ENCODE measurements around the gene DDX3X. TPM values are rescaled to one million over a fixed set of nuclear protein-coding genes. Genes with fewer than 3 reads are reported as not detected.
"Not testable (repeated sequence)": the region's sequence is repeated elsewhere in the genome, so short reads cannot be mapped to it uniquely, and the experiment has no call there.

DDX3X gene
- 100 to 1,000 TPM in 3 of 6 donors, 10 to 100 TPM in 3; 53.2 to 142 (median 102) TPM for total RNA-seq
- polyA plus RNA-seq: 10 to 100 TPM; 23.2 to 72.0 TPM

DNA sequence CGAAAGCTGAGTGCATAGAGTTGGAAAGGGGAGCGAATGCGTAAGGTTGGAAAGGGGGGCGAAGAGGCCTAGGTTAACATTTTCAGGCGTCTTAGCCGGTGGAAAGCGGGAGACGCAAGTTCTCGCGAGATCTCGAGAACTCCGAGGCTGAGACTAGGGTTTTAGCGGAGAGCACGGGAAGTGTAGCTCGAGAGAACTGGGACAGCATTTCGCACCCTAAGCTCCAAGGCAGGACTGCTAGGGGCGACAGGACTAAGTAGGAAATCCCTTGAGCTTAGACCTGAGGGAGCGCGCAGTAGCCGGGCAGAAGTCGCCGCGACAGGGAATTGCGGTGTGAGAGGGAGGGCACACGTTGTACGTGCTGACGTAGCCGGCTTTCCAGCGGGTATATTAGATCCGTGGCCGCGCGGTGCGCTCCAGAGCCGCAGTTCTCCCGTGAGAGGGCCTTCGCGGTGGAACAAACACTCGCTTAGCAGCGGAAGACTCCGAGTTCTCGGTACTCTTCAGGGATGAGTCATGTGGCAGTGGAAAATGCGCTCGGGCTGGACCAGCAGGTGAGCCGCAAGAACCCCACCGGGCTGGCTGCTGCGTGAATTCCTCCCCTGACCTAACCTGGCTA is at the start of gene DDX3X:
TSS of gene DDX3X (plus strand) at position 419 of the 619 bp plus-strand sequence. CDS start at position 510, 91 bp downstream.
- no peaks in the 10 kb centered on the region for H3K27me3 ChIP-seq
- FAIRE-seq (peak; percentile 67), DNase-seq (peak; percentile 75 to 97 (median 92)), ATAC-seq (peak; percentile 83 to 89 (median 84))
- peak within 1 kb of the TSS; percentile 99 to 100 (median 100) for H3K27ac ChIP-seq
- H3K9me3 ChIP-seq: no peaks in the 10 kb centered on the region
- intact Hi-C loops (cut with DNase I): no loop called here
- no peak for TF ChIP-seq CTCF (IDR thresholded peaks at IDR 0.05)
- H3K4me1 ChIP-seq: peaks cover 13 to 24% (median 20%) of the 10 kb centered on the region in 3 donors
- WGBS, 2 donors: 0% methylated on average over 47 of the region's 47 CpGs
- peak within 1 kb of the TSS; percentile 90 to 93 (median 92) for H3K4me3 ChIP-seq
- peaks cover 0 to 7% (median 0%) of the 10 kb centered on the region in 3 donors for H3K36me3 ChIP-seq

GRCh38 chrX:41285928-41286327 is 48.0 kb upstream of the DDX3X start:
- 96 to 99% methylated on average over 17 to 21 of the region's 21 CpGs for WGBS, 2 donors
- H3K4me3 ChIP-seq; FAIRE-seq; H3K27me3 ChIP-seq; H3K9me3 ChIP-seq; H3K27ac ChIP-seq; H3K4me1 ChIP-seq; ATAC-seq; H3K36me3 ChIP-seq; intact Hi-C loops (cut with DNase I): not testable (repeated sequence)
- peak in 1 of 6 donors; percentile 58 for DNase-seq

DNA sequence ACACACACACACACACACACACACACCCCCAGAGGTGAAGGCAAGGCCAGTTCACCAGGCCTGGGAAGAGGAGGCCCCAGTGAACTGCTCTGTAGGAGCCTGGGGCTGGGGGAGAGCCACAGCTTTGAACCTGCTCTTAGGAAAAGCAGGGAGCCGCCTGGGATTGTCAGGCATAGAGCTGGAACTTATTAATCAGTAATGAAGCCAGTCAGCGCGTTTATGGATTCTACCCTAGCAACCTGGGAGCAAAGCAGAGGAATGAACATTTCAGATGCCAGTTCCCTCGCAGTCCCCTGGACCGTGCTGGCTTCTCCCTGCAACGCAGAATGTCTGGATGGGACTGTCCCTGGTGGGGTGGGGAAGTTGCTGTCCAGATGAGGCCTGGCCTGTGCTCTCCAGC is 45.3 kb upstream of the DDX3X start:
- TF ChIP-seq CTCF (IDR thresholded peaks at IDR 0.05): no peak
- Histone ChIP-seq H3K36me3 (no peaks in the 10 kb centered on the region), H3K27ac (no peak overlapping the region), H3K4me3 (no peak overlapping the region), H3K4me1 (no peaks in the 10 kb centered on the region), H3K27me3 (no peaks in the 10 kb centered on the region), H3K9me3 (no peaks in the 10 kb centered on the region)
- intact Hi-C loops (cut with DNase I): no loop called here
- FAIRE-seq: no peak
- no peak for DNase-seq
- peak in 1 of 4 donors; percentile 37 for ATAC-seq
- WGBS, 2 donors: 51 to 65% methylated on average over 6 of the region's 6 CpGs

GRCh38 chrX:41289095-41289494 is 44.9 kb upstream of the DDX3X start:
- no peaks in the 10 kb centered on the region for H3K36me3 ChIP-seq
- no peak overlapping the region for H3K4me3 ChIP-seq
- H3K4me1 ChIP-seq: no peaks in the 10 kb centered on the region
- ATAC-seq (no peak), DNase-seq (no peak), FAIRE-seq (no peak)
- TF ChIP-seq CTCF (IDR thresholded peaks at IDR 0.05): no peak
- 69 to 83% methylated on average over 3 of the region's 3 CpGs for WGBS, 2 donors
- intact Hi-C loops (cut with DNase I): no loop called here
- no peaks in the 10 kb centered on the region for H3K9me3 ChIP-seq
- no peaks in the 10 kb centered on the region for H3K27me3 ChIP-seq
- no peak overlapping the region for H3K27ac ChIP-seq

- Histone ChIP-seq H3K27ac (no peak overlapping the region), H3K27me3 (no peaks in the 10 kb centered on the region), H3K9me3 (no peaks in the 10 kb centered on the region), H3K4me3 (no peak overlapping the region), H3K36me3 (no peaks in the 10 kb centered on the region), H3K4me1 (no peaks in the 10 kb centered on the region)
- ATAC-seq (no peak), DNase-seq (no peak), FAIRE-seq (no peak)
- no peak for TF ChIP-seq CTCF (IDR thresholded peaks at IDR 0.05)
- intact Hi-C loops (cut with DNase I): no loop called here
Observed at GRCh38 chrX:41291309-41291708, 42.7 kb upstream of the DDX3X start.

Data from pancreas (tissue), 10 donors.